Measurements from ENCODE around the gene RTKN. TPM values are rescaled to one million over a fixed set of nuclear protein-coding genes. Genes with fewer than 3 reads are reported as not detected.

Gene RTKN
- total and polyA plus RNA-seq, 9 of the 15 experiments (the other 6 are each of a cell fraction or from before 2014, with no cell fraction given) = 0.14 to 6.9 (median 3.6) TPM

DNA sequence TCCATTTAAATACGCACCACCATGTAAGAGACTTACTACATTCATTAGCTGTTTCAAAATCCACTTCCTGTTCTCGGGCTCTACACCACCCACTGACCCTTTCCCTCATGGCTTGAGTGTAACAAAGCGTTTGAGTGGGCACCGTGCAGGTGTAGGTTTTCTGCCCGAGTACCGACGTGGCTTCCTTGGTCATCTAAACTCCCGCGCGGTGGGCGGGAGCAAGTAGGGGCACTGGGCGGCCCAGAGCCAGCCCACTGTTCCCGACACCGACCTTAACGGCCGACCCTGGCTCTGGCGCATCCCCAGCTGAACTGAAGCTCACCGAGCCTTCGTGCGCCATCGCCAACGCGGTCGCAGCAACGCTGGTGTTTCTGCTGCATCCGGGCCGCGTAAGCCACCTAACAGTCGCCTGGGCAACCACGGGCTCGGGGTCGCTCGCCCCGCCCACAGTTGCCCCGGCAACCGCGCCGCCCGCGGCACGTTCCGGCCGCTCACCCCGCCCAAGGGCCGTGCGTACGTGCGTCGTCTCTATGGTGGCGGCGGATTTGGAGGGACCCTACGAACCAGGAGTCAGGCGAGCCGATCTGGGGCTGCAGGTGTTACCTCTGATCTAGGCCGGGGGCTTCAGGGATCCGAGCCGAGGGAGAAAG, 20.4 kb downstream of the RTKN start, which contains the start of the genes C2orf81 and WDR54 (continued):
- peak; percentile 33; the same call in 1 of the 2 replicates for TF ChIP-seq ETV1 (tag; conservative IDR thresholded peaks at IDR 0.05; ENCODE audit: low read depth)
- TF ChIP-seq PHF8 (IDR thresholded peaks at IDR 0.05; ENCODE audit: borderline replicate concordance, low read length) = peak; percentile 31; the same call in 1 of the 2 replicates
- peak; percentile 62; the same call in 1 of the 2 replicates for TF ChIP-seq CREM (IDR thresholded peaks at IDR 0.05; ENCODE audit: low read depth)
- TF ChIP-seq, protein P1, sequence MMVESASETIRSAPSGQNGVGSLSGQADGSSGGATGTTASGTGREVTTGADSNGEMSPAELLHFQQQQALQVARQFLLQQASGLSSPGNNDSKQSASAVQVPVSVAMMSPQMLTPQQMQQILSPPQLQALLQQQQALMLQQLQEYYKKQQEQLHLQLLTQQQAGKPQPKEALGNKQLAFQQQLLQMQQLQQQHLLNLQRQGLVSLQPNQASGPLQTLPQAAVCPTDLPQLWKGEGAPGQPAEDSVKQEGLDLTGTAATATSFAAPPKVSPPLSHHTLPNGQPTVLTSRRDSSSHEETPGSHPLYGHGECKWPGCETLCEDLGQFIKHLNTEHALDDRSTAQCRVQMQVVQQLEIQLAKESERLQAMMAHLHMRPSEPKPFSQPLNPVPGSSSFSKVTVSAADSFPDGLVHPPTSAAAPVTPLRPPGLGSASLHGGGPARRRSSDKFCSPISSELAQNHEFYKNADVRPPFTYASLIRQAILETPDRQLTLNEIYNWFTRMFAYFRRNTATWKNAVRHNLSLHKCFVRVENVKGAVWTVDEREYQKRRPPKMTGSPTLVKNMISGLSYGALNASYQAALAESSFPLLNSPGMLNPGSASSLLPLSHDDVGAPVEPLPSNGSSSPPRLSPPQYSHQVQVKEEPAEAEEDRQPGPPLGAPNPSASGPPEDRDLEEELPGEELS (CRISPR knock-in tag; IDR thresholded peaks at IDR 0.05; ENCODE audit: borderline replicate concordance) = peak; percentile 73; the same call in 1 of the 2 replicates
- TF ChIP-seq, protein P2, sequence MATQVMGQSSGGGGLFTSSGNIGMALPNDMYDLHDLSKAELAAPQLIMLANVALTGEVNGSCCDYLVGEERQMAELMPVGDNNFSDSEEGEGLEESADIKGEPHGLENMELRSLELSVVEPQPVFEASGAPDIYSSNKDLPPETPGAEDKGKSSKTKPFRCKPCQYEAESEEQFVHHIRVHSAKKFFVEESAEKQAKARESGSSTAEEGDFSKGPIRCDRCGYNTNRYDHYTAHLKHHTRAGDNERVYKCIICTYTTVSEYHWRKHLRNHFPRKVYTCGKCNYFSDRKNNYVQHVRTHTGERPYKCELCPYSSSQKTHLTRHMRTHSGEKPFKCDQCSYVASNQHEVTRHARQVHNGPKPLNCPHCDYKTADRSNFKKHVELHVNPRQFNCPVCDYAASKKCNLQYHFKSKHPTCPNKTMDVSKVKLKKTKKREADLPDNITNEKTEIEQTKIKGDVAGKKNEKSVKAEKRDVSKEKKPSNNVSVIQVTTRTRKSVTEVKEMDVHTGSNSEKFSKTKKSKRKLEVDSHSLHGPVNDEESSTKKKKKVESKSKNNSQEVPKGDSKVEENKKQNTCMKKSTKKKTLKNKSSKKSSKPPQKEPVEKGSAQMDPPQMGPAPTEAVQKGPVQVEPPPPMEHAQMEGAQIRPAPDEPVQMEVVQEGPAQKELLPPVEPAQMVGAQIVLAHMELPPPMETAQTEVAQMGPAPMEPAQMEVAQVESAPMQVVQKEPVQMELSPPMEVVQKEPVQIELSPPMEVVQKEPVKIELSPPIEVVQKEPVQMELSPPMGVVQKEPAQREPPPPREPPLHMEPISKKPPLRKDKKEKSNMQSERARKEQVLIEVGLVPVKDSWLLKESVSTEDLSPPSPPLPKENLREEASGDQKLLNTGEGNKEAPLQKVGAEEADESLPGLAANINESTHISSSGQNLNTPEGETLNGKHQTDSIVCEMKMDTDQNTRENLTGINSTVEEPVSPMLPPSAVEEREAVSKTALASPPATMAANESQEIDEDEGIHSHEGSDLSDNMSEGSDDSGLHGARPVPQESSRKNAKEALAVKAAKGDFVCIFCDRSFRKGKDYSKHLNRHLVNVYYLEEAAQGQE (IDR thresholded peaks at IDR 0.05; ENCODE audit: borderline replicate concordance) = no peak
- TF ChIP-seq, protein P2 (CRISPR knock-in tag; IDR thresholded peaks at IDR 0.05; ENCODE audit: low read depth) = no peak
- no peak for TF ChIP-seq KAT2B (IDR thresholded peaks at IDR 0.05; ENCODE audit: low read depth, low read length)
- TF ChIP-seq TAF1 (IDR thresholded peaks at IDR 0.05; ENCODE audit: control insufficient read depth, extremely low read depth, insufficient read depth, low read length, severe bottlenecking) = no peak
- TF ChIP-seq SP1 (CRISPR knock-in tag; IDR thresholded peaks at IDR 0.05) = peak; percentile 34; the same call in 1 of the 2 replicates
- TF ChIP-seq, protein P3, sequence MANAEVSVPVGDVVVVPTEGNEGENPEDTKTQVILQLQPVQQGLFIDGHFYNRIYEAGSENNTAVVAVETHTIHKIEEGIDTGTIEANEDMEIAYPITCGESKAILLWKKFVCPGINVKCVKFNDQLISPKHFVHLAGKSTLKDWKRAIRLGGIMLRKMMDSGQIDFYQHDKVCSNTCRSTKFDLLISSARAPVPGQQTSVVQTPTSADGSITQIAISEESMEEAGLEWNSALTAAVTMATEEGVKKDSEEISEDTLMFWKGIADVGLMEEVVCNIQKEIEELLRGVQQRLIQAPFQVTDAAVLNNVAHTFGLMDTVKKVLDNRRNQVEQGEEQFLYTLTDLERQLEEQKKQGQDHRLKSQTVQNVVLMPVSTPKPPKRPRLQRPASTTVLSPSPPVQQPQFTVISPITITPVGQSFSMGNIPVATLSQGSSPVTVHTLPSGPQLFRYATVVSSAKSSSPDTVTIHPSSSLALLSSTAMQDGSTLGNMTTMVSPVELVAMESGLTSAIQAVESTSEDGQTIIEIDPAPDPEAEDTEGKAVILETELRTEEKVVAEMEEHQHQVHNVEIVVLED (CRISPR knock-in tag; IDR thresholded peaks at IDR 0.05) = peak; percentile 95
- TF ChIP-seq NRF1 (conservative IDR thresholded peaks at IDR 0.05 in 1 of 2, IDR thresholded peaks at IDR 0.05 in 1 of 2) = peak in 1 of 2 experiments; percentile 65
- no peak for TF ChIP-seq BCL6 (CRISPR knock-in tag; IDR thresholded peaks at IDR 0.05)
- no peak for TF ChIP-seq SNRNP70 (optimal IDR thresholded peaks at IDR 0.05; ENCODE audit: low read depth, low read length)
- 0 out of 2 replicates have a peak, but pooled peaks have one; percentile 39 for TF ChIP-seq FOXK1 (CRISPR knock-in tag; IDR thresholded peaks at IDR 0.05; ENCODE audit: borderline replicate concordance)
- TF ChIP-seq ZNF239 (CRISPR knock-in tag; IDR thresholded peaks at IDR 0.05) = no peak
- TF ChIP-seq ZFX (CRISPR knock-in tag; IDR thresholded peaks at IDR 0.05) = peak; percentile 30; the same call in 1 of the 2 replicates

All from K562 (cell line).